Endothelial cell (in vitro differentiated cells): ENCODE data around the gene SPRTN. TPM values are rescaled to one million over a fixed set of nuclear protein-coding genes. Genes with fewer than 3 reads are reported as not detected.
A peak's percentile ranks its signal among the peaks of the same experiment; 100 is the strongest.

ENCODE experiments used
- DNase-seq: peaks from one replicate; pipeline ENCODE4 v3.0.0; 2021; ENCODE audit warnings: low spot score
- H3K27ac Mint-ChIP-seq: one replicate; pipeline ENCODE4 v1.8.0; 2021; ENCODE audit warnings: mixed read lengths, inconsistent platforms; ENCODE audit not compliant: unreplicated experiment
- H3K27me3 Mint-ChIP-seq: one replicate; pipeline ENCODE4 v1.8.0; 2021; ENCODE audit warnings: mild to moderate bottlenecking, moderate library complexity, mixed read lengths, inconsistent platforms; ENCODE audit not compliant: unreplicated experiment
- H3K36me3 Mint-ChIP-seq: one replicate; pipeline ENCODE4 v1.8.0; 2021; ENCODE audit warnings: mild to moderate bottlenecking, low read depth, mixed read lengths, inconsistent platforms; ENCODE audit not compliant: unreplicated experiment
- H3K4me1 Mint-ChIP-seq: one replicate; pipeline ENCODE4 v1.8.0; 2021; ENCODE audit warnings: mild to moderate bottlenecking, mixed read lengths, inconsistent platforms; ENCODE audit not compliant: unreplicated experiment
- H3K4me3 Mint-ChIP-seq: one replicate; pipeline ENCODE4 v1.8.0; 2021; ENCODE audit warnings: mild to moderate bottlenecking, mixed read lengths, inconsistent platforms; ENCODE audit not compliant: unreplicated experiment
- H3K9me3 Mint-ChIP-seq: one replicate; pipeline ENCODE4 v1.8.0; 2021; ENCODE audit warnings: mixed read lengths, inconsistent platforms; ENCODE audit not compliant: unreplicated experiment
- CTCF ChIP-seq: fragments of 200-600 bp; sonication (generic); IDR thresholded peaks from one replicate; pipeline ENCODE4 v1.5.0; 2021; ENCODE audit warnings: antibody characterized with exemption; ENCODE audit not compliant: unreplicated experiment
- total RNA-seq: library from RNA; stranded (reverse); fragmentation: NEBNext Ultra II Directional; extraction: Animal tissue kit (Norgen Biotek cat#: 25700); gene quantifications from one replicate; pipeline ENCODE4 v1.2.1, GENCODE V29; 2021; ENCODE audit not compliant: unreplicated experiment

Gene SPRTN
- total RNA-seq, 1 donor from 2014 or later = 13.5 TPM

- TF ChIP-seq CTCF = no peak
- H3K27me3 Mint-ChIP-seq = peaks cover 16% of the 10 kb centered on the region
- H3K4me3 Mint-ChIP-seq = no peak overlapping the region
- peaks cover 46% of the 10 kb centered on the region for H3K4me1 Mint-ChIP-seq
- no peak for DNase-seq
- H3K36me3 Mint-ChIP-seq = peaks cover 4% of the 10 kb centered on the region
- H3K27ac Mint-ChIP-seq = no peak overlapping the region
- no peaks in the 10 kb centered on the region for H3K9me3 Mint-ChIP-seq
Measured at GRCh38 chr1:231334952-231335351, 3.1 kb upstream of the SPRTN start.

- TF ChIP-seq CTCF = no peak
- no peak for DNase-seq
- H3K27me3 Mint-ChIP-seq = peaks cover 16% of the 10 kb centered on the region
- H3K4me1 Mint-ChIP-seq = peaks cover 46% of the 10 kb centered on the region
- H3K4me3 Mint-ChIP-seq = peak overlapping the region; percentile 91
- H3K9me3 Mint-ChIP-seq = no peaks in the 10 kb centered on the region
- peaks cover 11% of the 10 kb centered on the region for H3K36me3 Mint-ChIP-seq
- no peak overlapping the region for H3K27ac Mint-ChIP-seq
Measured at GRCh38 chr1:231335663-231336602, 2.2 kb upstream of the SPRTN start.

- peak overlapping the region; percentile 98 for H3K4me3 Mint-ChIP-seq
- peaks cover 16% of the 10 kb centered on the region for H3K27me3 Mint-ChIP-seq
- DNase-seq = no peak
- peak overlapping the region; percentile 63 for H3K27ac Mint-ChIP-seq
- H3K4me1 Mint-ChIP-seq = peaks cover 46% of the 10 kb centered on the region
- no peak for TF ChIP-seq CTCF
- no peaks in the 10 kb centered on the region for H3K9me3 Mint-ChIP-seq
- H3K36me3 Mint-ChIP-seq = peaks cover 14% of the 10 kb centered on the region
Measured at GRCh38 chr1:231337043-231337471, 1.0 kb upstream of the SPRTN start.

- TF ChIP-seq CTCF = no peak
- Mint-ChIP-seq H3K27ac (peak within 1 kb of the TSS; percentile 89), H3K36me3 (peaks cover 16% of the 10 kb centered on the region), H3K4me3 (peak within 1 kb of the TSS; percentile 98), H3K9me3 (no peaks in the 10 kb centered on the region), H3K4me1 (peaks cover 46% of the 10 kb centered on the region), H3K27me3 (peaks cover 16% of the 10 kb centered on the region)
- peak; percentile 99 for DNase-seq
Measured at GRCh38 chr1:231337472-231338269, 422 bp upstream of the SPRTN start, which contains the start of gene EXOC8. EXOC8 (minus strand) TSS chr1:231337852; CDS start chr1:231337745, 107 bp downstream.
